Measurements from ENCODE around the gene RPL18A.

DNA sequence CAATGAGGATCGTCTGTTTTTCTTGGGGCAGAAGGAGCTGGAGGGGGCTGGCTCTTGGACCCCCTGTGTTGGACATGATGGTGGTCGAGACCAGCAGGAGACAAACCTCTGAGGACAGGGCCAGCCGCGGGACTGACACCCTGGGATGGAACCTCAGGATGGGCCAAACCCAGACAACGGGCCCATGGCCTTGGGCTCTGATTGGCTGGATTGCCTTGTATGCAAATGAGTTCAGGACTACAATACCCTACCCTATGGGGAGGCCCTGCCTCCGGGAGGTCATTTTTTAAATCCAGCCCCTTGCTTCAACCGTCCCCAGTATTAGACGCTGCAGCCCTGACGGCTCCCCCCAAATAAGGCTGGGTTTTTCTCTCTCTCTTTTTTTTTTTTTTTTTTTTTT lies 34.1 kb downstream of the RPL18A start:
- TF ChIP-seq POLR2A (IDR thresholded peaks at IDR 0.05) (no peak), POLR2AphosphoS5 (IDR thresholded peaks at IDR 0.05) (no peak)
- TF ChIP-seq, protein P1, sequence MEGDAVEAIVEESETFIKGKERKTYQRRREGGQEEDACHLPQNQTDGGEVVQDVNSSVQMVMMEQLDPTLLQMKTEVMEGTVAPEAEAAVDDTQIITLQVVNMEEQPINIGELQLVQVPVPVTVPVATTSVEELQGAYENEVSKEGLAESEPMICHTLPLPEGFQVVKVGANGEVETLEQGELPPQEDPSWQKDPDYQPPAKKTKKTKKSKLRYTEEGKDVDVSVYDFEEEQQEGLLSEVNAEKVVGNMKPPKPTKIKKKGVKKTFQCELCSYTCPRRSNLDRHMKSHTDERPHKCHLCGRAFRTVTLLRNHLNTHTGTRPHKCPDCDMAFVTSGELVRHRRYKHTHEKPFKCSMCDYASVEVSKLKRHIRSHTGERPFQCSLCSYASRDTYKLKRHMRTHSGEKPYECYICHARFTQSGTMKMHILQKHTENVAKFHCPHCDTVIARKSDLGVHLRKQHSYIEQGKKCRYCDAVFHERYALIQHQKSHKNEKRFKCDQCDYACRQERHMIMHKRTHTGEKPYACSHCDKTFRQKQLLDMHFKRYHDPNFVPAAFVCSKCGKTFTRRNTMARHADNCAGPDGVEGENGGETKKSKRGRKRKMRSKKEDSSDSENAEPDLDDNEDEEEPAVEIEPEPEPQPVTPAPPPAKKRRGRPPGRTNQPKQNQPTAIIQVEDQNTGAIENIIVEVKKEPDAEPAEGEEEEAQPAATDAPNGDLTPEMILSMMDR (IDR thresholded peaks at IDR 0.05): no peak

Data from upper lobe of left lung (tissue), 4 donors.